Keratinocyte (primary cell): ENCODE data around the gene EML1.

ENCODE experiments used
- EZH2 ChIP-seq: IDR thresholded peaks from one replicate; pipeline ENCODE4 v1.6.1; 2012; ENCODE audit warnings: inconsistent platforms, mild to moderate bottlenecking, low read length, moderate library complexity
- TF ChIP-seq, protein P1 (sequence below), 3 experiments: IDR thresholded peaks in 1 of 3; conservative IDR thresholded peaks in 1 of 3; optimal IDR thresholded peaks in 1 of 3; 2 replicates in 2 of 3; 3 replicates in 1 of 3; pipeline versions ENCODE3 to v1.5.1; 2011; ENCODE audit warnings: low read length in 3 of 3, mild to moderate bottlenecking in 3 of 3, moderate library complexity in 2 of 3, control low read depth in 1 of 3, inconsistent platforms in 1 of 3; ENCODE audit not compliant: insufficient read depth in 2 of 3; ENCODE audit errors: extremely low read depth in 1 of 3

GRCh38 chr14:99885649-99885958 lies 92.4 kb downstream of the EML1 start:
- TF ChIP-seq, protein P1, sequence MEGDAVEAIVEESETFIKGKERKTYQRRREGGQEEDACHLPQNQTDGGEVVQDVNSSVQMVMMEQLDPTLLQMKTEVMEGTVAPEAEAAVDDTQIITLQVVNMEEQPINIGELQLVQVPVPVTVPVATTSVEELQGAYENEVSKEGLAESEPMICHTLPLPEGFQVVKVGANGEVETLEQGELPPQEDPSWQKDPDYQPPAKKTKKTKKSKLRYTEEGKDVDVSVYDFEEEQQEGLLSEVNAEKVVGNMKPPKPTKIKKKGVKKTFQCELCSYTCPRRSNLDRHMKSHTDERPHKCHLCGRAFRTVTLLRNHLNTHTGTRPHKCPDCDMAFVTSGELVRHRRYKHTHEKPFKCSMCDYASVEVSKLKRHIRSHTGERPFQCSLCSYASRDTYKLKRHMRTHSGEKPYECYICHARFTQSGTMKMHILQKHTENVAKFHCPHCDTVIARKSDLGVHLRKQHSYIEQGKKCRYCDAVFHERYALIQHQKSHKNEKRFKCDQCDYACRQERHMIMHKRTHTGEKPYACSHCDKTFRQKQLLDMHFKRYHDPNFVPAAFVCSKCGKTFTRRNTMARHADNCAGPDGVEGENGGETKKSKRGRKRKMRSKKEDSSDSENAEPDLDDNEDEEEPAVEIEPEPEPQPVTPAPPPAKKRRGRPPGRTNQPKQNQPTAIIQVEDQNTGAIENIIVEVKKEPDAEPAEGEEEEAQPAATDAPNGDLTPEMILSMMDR (optimal IDR thresholded peaks at IDR 0.05 in 1 of 3, IDR thresholded peaks at IDR 0.05 in 1 of 3, conservative IDR thresholded peaks at IDR 0.05 in 1 of 3; ENCODE audit: extremely low read depth in 1 of 3, insufficient read depth in 2 of 3, low read length in 3 of 3) = no peak
- no peak for TF ChIP-seq EZH2
